Measurements from ENCODE around the gene SLC22A13. TPM values are rescaled to one million over a fixed set of nuclear protein-coding genes. Genes with fewer than 3 reads are reported as not detected.
"Not testable (repeated sequence)": the region's sequence is repeated elsewhere in the genome, so short reads cannot be mapped to it uniquely, and the experiment has no call there.

The SLC22A13 gene
- total RNA-seq, 1 donor from 2014 or later = 0.60 TPM

DNA sequence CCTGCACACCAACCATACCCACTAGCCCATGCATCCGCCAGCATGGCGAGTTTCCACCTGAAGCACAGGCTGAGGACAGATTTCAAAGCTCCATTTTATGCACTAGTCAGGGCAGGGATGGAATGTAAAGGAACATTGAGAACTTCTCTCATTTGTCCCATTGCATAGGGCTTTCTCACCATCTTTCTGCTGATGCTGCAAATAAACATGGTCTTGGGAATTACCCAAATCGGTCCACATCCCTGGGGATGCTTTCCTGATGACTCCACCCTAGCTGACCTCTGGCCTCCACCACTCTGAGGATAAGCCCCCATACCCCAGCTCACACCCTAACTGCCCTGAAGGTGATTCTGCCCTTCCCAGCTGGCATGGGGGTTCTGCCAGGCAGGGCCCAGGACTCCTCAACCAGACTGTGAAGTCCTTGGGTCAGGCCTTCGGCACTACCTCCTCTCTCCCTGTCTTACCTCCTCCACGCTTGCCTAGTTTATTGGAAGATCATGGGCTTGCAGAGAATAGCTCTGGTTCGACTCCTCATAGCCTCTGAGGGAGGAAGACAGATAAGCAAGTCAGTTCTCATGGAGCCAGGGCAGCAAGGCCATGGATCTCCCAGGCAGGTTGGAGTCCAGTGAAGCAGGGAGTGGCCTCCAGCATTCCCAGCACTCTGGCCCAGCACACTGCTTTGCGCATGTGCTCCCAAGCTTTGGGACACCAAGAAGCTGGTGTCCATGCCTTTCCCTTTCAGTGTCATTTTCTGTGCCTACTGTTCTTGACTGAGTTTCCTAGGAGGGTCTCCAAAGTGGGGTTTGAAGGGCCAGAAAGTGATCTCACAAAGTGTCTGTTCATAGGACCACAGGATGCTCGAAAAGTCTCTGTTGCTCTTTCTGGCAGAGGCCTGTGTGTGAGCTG is 53.4 kb downstream of the SLC22A13 start:
- DNase-seq (ENCODE audit: extremely low spot score, unreplicated experiment) = no peak
- no peaks in the 10 kb centered on the region for H3K27me3 Mint-ChIP-seq
- H3K4me3 Mint-ChIP-seq = no peak overlapping the region
- no peak overlapping the region for H3K27ac Mint-ChIP-seq
- H3K9me3 Mint-ChIP-seq = no peaks in the 10 kb centered on the region
- TF ChIP-seq, protein P1, sequence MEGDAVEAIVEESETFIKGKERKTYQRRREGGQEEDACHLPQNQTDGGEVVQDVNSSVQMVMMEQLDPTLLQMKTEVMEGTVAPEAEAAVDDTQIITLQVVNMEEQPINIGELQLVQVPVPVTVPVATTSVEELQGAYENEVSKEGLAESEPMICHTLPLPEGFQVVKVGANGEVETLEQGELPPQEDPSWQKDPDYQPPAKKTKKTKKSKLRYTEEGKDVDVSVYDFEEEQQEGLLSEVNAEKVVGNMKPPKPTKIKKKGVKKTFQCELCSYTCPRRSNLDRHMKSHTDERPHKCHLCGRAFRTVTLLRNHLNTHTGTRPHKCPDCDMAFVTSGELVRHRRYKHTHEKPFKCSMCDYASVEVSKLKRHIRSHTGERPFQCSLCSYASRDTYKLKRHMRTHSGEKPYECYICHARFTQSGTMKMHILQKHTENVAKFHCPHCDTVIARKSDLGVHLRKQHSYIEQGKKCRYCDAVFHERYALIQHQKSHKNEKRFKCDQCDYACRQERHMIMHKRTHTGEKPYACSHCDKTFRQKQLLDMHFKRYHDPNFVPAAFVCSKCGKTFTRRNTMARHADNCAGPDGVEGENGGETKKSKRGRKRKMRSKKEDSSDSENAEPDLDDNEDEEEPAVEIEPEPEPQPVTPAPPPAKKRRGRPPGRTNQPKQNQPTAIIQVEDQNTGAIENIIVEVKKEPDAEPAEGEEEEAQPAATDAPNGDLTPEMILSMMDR (conservative IDR thresholded peaks at IDR 0.05) = no peak
- no peaks in the 10 kb centered on the region for H3K4me1 Mint-ChIP-seq (ENCODE audit: unreplicated experiment)
- H3K36me3 Mint-ChIP-seq = no peaks in the 10 kb centered on the region

DNA sequence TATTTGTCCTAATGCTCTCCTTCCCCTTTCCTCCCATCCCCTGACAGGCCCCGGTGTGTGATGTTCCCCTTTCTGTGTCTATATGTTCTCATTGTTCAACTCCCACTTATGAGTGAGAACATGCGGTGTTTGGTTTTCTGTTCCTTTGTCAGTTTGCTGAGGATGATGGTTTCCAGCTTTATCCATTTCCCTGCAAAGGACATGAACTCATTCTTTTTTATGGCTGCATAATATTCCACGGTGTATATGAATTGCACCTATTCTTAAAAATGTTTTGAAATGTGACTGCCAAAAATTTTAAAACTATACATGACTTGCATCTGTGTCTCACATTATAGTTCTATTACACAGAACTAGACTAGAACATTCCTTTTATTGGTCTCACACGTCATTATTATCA is 55.0 kb downstream of the SLC22A13 start:
- not testable (repeated sequence) for H3K4me1 Mint-ChIP-seq (ENCODE audit: unreplicated experiment); H3K4me3 Mint-ChIP-seq; DNase-seq (ENCODE audit: extremely low spot score, unreplicated experiment); H3K27ac Mint-ChIP-seq; H3K9me3 Mint-ChIP-seq; H3K27me3 Mint-ChIP-seq; H3K36me3 Mint-ChIP-seq

DNA sequence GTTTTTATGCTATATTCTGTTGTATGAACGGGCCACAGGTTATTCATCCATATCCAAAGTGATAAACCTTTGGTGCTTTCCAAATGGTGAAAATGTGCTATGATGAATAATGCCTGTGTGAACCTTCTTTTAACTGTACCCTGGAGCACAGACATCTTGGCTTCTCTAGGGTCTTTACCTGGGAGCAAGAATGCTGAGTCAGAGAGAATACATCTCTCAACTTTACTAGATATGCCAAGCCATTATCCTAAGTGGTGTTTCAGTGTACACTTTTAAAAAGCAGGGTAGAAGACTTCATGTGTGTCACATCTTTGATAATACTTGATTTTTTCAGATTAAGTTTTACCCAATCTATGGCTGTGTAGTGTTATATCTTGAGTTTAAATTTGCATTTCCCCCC is 57.4 kb downstream of the SLC22A13 start:
- no peak overlapping the region for H3K4me3 Mint-ChIP-seq
- peaks cover 8% of the 10 kb centered on the region for H3K9me3 Mint-ChIP-seq
- no peaks in the 10 kb centered on the region for H3K4me1 Mint-ChIP-seq (ENCODE audit: unreplicated experiment)
- H3K27me3 Mint-ChIP-seq = peaks cover 3% of the 10 kb centered on the region
- no peak for DNase-seq (ENCODE audit: extremely low spot score, unreplicated experiment)
- H3K36me3 Mint-ChIP-seq = no peaks in the 10 kb centered on the region
- TF ChIP-seq, protein P1 (conservative IDR thresholded peaks at IDR 0.05) = no peak
- no peak overlapping the region for H3K27ac Mint-ChIP-seq

DNA sequence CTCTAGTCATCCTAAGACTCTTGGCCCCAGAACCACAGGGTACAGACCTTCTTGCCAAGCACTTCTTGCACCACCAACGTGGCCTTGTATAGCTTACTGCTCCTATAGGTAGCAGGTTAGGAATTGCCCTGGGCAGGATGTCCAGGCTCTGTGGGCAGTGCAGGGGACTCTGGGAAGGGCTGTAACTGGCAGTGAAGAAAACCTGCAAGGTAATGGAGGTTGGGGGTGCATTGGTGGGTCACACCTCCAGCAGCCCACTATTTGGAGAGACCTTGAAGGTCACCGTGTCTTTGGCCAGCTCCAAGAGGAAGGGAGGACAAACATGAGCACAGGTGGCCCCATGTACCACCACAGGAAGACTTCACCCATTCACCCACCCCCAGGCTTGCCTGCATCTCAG is 59.6 kb downstream of the SLC22A13 start:
- H3K4me1 Mint-ChIP-seq (ENCODE audit: unreplicated experiment) = no peaks in the 10 kb centered on the region
- TF ChIP-seq, protein P1 (conservative IDR thresholded peaks at IDR 0.05) = no peak
- no peak overlapping the region for H3K4me3 Mint-ChIP-seq
- H3K9me3 Mint-ChIP-seq = peaks cover 8% of the 10 kb centered on the region
- H3K27me3 Mint-ChIP-seq = peaks cover 3% of the 10 kb centered on the region
- H3K27ac Mint-ChIP-seq = no peak overlapping the region
- DNase-seq (ENCODE audit: extremely low spot score, unreplicated experiment) = no peak
- no peaks in the 10 kb centered on the region for H3K36me3 Mint-ChIP-seq

DNA sequence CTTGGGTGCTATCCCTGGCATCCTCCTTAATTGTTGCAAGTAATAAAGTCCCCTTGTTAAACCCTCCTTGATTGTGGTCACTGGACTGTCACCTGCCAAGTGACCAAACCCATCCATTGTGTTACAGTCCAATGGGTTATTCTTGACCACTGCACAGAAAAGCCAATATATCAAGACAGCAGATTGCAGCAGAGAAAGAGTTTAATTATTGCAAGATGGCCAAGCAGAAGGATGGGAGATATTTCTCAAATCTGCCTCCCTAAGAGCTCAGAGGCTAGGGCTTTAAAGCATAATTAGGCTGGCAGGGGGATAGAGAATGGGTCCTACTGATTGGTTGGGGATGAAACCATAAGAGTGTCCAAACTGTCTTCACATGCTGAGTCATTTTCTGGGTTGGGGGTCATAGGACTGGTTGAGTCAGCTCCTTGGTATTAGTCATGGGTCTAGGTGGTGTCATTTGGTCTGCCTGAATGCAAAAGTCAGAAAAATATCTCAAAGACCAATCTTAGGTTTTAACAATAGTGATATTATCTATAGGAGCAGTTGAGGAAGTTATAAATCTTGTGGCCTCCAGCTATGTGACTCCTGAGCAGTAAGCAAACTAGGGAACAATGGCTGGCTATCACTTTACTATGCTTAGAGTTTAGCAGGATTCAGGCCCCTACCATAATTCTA is 61.9 kb downstream of the SLC22A13 start:
- H3K9me3 Mint-ChIP-seq = peaks cover 8% of the 10 kb centered on the region
- no peak overlapping the region for H3K4me3 Mint-ChIP-seq
- H3K27me3 Mint-ChIP-seq = peaks cover 3% of the 10 kb centered on the region
- no peaks in the 10 kb centered on the region for H3K4me1 Mint-ChIP-seq (ENCODE audit: unreplicated experiment)
- H3K27ac Mint-ChIP-seq = no peak overlapping the region
- DNase-seq (ENCODE audit: extremely low spot score, unreplicated experiment) = no peak
- no peaks in the 10 kb centered on the region for H3K36me3 Mint-ChIP-seq
- TF ChIP-seq, protein P1 (conservative IDR thresholded peaks at IDR 0.05) = no peak

Other genes starting within 250 kb of the SLC22A13 start
- 28.7 and 31.6 TPM in 2 replicates for gene PLCD1, start 236.2 kb upstream of the SLC22A13 start, total RNA-seq (ENCODE audit: low replicate concordance)
- gene DLEC1, start 226.6 kb upstream of the SLC22A13 start, total RNA-seq (ENCODE audit: low replicate concordance) = 0.76 and 3.2 TPM in 2 replicates
- 81.2 and 118 TPM in 2 replicates for gene ACAA1, start 128.7 kb upstream of the SLC22A13 start, total RNA-seq (ENCODE audit: low replicate concordance)
- gene MYD88, start 127.2 kb upstream of the SLC22A13 start, total RNA-seq (ENCODE audit: low replicate concordance) = 31.1 and 55.6 TPM in 2 replicates
- 41.1 and 51.1 TPM in 2 replicates for gene OXSR1, start 100.3 kb upstream of the SLC22A13 start, total RNA-seq (ENCODE audit: low replicate concordance)
- gene SLC22A14, start 16.5 kb downstream of the SLC22A13 start, total RNA-seq (ENCODE audit: low replicate concordance) = 0.29 TPM in 1 of 2 replicates, not detected in the other
- 7.3 and 10.2 TPM in 2 replicates for gene XYLB, start 81.0 kb downstream of the SLC22A13 start, total RNA-seq (ENCODE audit: low replicate concordance)
- 27.1 and 42.8 TPM in 2 replicates for gene ACVR2B, start 188.1 kb downstream of the SLC22A13 start, total RNA-seq (ENCODE audit: low replicate concordance)
- 6.7 and 16.8 TPM in 2 replicates for gene EXOG, start 230.5 kb downstream of the SLC22A13 start, total RNA-seq (ENCODE audit: low replicate concordance)

Data from type B pancreatic cell (in vitro differentiated cells).